Bone marrow (tissue), 2 donors: Measurements from ENCODE around the gene GLYATL2.

ENCODE experiments used
- DNase-seq, 2 donors: peaks; one replicate each; lab custom pipeline; 2025; lab: John Stamatoyannopoulos, UW

GLYATL2 gene

GRCh38 chr11:58801302-58801701, 43.2 kb downstream of the GLYATL2 start:
- DNase-seq = no peak

GRCh38 chr11:58796333-58796732, 48.2 kb downstream of the GLYATL2 start:
- no peak for DNase-seq

GRCh38 chr11:58788355-58789023, 56.0 kb downstream of the GLYATL2 start:
- DNase-seq = peak in 1 of 2 donors; percentile 85

- peak in 1 of 2 donors; percentile 18 for DNase-seq
Observed at GRCh38 chr11:58787903-58788302, 56.6 kb downstream of the GLYATL2 start.

GRCh38 chr11:58786693-58787092, 57.8 kb downstream of the GLYATL2 start:
- DNase-seq = no peak

- DNase-seq = no peak
Observed at GRCh38 chr11:58784995-58785394, 59.5 kb downstream of the GLYATL2 start.
